Cerebellar nuclear complex (tissue), 1 donor: Measurements from ENCODE around the gene ZNF799.
"Not testable (repeated sequence)": the region's sequence is repeated elsewhere in the genome, so short reads cannot be mapped to it uniquely, and the experiment has no call there.

Source experiments
- DNase-seq, 2 experiments: peaks; one replicate each; lab custom pipeline; 2025; lab: John Stamatoyannopoulos, UW

The ZNF799 gene

GRCh38 chr19:12400633-12401502 lies at the start of gene ZNF799:
Gene ZNF799, minus strand, starts transcription at chr19:12401271. Its CDS starts 201 bp downstream, at chr19:12401070.
- DNase-seq, result peak; percentile 88 to 93

- DNase-seq, result no peak
These were observed 49.8 kb upstream of the ZNF799 start for GRCh38 chr19:12450844-12451243.

- no peak for DNase-seq
These were observed 47.7 kb upstream of the ZNF799 start for GRCh38 chr19:12448808-12449207.

GRCh38 chr19:12440541-12441316 lies 39.7 kb upstream of the ZNF799 start, which contains the start of gene ZNF443:
Gene ZNF443, minus strand, starts transcription at chr19:12441021. Its CDS starts 107 bp downstream, at chr19:12440914.
- peak; percentile 94 to 95 for DNase-seq

- DNase-seq, result peak in 1 of 2 experiments; percentile 0
These were observed 38.8 kb upstream of the ZNF799 start for GRCh38 chr19:12439686-12440540.

GRCh38 chr19:12430726-12431299 lies 29.7 kb upstream of the ZNF799 start:
- DNase-seq, result not testable (repeated sequence)

GRCh38 chr19:12425888-12426274 lies 24.8 kb upstream of the ZNF799 start:
- DNase-seq, result no peak

- no peak for DNase-seq
These were observed 24.3 kb upstream of the ZNF799 start for GRCh38 chr19:12425236-12425887.

- DNase-seq, result not testable (repeated sequence)
These were observed 16.2 kb upstream of the ZNF799 start for GRCh38 chr19:12417273-12417672.

GRCh38 chr19:12411893-12412292 lies 10.8 kb upstream of the ZNF799 start:
- no peak for DNase-seq

- not testable (repeated sequence) for DNase-seq
These were observed 1.0 kb downstream of the ZNF799 start for GRCh38 chr19:12399901-12400632.

- DNase-seq, result not testable (repeated sequence)
These were observed 9.9 kb downstream of the ZNF799 start for GRCh38 chr19:12391148-12391547.

GRCh38 chr19:12386365-12386764 lies 14.7 kb downstream of the ZNF799 start:
- not testable (repeated sequence) for DNase-seq

- no peak for DNase-seq
These were observed 20.7 kb downstream of the ZNF799 start for GRCh38 chr19:12380444-12380737.

GRCh38 chr19:12379732-12380443 lies 21.2 kb downstream of the ZNF799 start:
- DNase-seq, result no peak

GRCh38 chr19:12374026-12374425 lies 27.0 kb downstream of the ZNF799 start:
- DNase-seq, result no peak

GRCh38 chr19:12365236-12366162 lies 35.6 kb downstream of the ZNF799 start, which contains the start of gene ZNF442:
Gene ZNF442, minus strand, starts transcription at chr19:12365683. Its CDS starts 2,052 bp downstream, at chr19:12363631.
- DNase-seq, result peak; percentile 92 to 98
